CD1c-positive myeloid dendritic cell (primary cell): ENCODE measurements around the gene MICAL2.
A peak's percentile ranks its signal among the peaks of the same experiment; 100 is the strongest.
"Not testable (repeated sequence)": the region's sequence is repeated elsewhere in the genome, so short reads cannot be mapped to it uniquely, and the experiment has no call there.

ENCODE experiments used
- DNase-seq: peaks from one replicate; pipeline ENCODE4 v3.0.0-alpha.2; 2016; ENCODE audit errors: extremely low spot score

Gene MICAL2

DNA sequence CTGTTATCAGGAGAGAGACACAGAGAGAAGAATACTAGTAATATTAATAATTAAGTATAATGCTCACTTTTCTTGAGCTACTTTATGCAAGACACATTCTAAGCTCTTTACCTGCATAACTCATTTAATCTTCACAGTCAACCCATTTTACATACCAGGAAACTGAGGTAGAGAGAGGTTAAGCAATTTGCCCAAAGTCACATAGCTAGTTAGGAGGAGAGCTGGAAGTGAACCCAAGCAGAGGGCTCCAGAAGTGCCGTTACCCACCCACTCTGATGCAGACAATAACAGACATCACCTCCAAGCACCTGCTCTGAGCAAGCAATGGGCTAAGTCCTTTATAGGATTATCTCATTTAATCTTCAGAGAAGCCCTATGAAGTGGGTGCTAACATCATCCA, 24.8 kb downstream of the MICAL2 start:
- DNase-seq: no peak

DNA sequence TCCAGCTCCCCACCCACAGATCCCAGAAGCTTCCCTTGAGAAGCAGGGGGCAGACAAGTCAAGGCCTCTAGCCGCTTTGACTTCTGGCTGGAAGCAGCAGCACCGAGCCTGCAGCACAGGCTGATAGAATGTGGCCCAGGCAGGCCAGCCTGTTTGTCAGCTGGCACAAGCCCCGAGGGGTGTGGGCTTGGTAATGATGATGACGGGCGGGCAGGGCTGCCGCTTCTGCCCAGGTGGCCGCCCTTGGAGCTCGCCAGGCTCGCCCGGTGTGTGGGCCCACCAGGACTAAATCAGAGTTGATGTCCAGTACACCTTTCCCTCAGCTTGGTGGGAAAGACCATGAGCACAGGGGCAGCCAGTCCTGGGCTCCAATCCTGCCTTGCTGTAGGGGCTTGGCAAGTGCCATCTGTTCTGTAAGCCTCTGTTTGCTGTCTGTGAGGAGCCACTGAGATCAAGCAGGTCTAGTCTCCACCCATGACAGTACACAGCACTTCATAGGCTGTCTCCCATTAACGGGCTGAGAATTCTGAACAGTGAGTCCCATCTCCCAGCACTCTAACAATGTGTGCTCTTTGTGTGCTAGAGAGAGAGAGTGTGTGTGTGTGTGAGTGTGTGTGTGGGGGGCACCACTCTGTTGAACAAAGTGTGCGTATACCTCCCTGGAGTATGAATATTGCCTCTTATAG, 26.8 kb downstream of the MICAL2 start:
- no peak for DNase-seq

DNA sequence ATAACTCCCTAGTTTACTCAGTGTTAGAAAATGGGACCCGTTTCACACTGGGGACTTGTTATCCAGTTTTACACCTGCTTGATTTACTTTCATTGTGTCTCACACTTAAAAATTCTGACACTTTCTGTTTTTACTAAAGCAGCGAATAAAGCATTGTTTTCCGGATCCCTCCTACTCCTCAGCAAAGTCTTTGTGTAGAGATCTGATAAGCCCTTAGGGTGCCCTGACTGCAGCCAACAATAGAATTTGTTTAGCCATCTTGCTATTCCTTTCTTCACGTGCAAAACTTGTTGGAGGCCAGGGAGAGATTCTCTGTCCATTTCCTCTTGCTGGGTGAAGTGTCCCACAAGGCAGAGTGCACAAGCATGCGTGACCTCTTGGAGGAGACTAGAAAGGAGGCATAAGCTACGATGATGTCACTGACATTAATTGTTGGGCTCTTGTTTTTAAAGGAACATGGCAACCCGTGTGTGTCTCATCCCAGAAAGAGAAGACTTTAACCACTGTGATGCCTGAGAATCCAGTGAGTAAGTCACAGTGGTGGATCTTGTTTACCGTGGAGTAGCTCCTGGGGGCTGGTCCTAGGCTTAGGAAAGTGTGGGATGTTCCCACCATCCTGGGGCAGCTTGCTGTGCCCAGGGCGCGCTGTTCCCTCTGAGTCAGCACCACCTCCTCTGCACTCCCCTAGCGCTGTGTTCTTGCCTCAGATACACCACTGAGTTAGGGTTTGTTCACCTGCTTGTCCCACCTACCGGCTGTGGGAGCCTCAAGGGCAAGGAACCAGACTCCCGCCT, 27.7 kb downstream of the MICAL2 start:
- no peak for DNase-seq

DNA sequence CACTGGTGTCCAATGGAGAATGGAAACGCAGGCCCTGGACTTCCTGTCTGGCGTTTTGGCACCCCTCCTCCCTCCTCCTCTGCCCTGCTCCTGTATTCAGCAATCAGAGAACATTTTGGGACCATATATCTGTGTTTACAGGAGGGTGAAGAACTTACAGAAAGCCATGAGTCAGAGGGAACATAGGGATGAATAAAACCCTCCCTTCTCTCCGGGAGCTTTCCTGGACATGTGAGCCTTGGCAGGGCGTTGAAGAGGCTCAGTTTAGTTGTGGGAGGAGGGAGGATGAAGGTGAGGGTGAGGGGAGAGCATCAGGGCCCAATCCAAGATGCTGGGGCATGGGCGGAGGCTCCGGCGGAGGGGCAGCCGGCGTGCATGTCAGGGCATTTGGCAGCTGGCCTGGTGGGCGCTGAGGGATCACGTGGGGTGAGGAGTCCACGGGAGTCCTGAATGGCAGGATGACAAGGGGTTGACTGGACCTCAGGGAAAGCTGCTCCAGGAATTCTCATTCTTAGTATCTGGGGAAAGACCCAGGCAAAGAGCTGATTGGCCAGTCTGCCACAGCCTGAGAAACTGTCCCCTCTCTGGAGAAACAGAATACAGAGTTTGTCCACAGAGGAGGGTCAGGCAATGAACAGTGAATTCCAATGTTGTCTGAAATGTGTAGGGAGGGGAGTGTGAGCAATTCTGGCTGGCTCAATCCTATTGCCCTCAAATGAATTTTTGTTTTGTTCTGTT, 28.9 kb downstream of the MICAL2 start:
- DNase-seq: no peak

DNA sequence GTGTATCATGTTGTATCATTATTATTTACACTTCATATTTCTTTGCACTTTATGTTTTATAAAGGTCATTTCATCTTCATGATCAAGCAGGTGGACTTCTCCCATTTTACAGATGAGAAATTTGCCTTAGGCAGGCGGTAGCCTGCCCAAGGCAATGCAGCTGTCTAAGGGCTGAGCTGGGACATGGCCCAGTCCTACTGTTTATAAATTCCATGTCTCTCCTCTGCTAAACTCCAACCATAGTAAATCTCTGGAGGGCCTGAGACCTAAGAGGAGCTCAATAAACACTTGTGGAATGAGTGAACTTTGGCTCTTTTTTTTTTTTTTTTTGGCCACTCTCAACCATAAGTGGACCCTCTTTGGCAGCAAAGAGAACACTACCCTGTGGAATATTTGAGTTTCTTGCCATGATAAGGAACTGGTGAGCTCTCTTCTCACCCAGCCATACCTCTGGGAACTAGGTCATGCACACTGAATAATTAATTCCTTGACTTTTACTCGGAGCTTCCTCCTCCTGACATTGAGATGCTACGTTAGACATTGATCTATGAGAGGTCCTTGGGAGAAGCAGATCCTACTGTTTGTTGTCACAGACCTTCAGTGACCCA, 29.9 kb downstream of the MICAL2 start:
- DNase-seq: no peak

DNA sequence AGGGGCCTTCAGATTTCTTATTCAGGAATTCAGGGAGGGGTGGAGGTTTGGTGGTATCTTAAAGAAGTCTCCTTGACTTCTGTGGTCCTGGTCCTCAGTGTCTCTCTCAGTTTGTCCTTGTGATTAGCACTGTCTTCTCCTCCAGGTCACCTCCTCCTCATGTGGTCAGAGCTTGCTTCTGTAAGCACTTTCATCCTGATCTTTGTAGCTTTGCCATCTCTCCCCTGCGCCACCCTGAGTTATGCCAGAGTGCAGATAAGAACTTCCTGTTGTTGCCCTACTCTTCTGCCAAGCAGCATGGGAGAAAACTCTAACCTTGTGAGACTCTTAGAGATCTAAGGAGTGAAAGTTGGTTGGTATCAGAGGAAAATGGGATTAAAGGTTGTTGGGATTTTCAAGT, 30.9 kb downstream of the MICAL2 start:
- DNase-seq: no peak

DNA sequence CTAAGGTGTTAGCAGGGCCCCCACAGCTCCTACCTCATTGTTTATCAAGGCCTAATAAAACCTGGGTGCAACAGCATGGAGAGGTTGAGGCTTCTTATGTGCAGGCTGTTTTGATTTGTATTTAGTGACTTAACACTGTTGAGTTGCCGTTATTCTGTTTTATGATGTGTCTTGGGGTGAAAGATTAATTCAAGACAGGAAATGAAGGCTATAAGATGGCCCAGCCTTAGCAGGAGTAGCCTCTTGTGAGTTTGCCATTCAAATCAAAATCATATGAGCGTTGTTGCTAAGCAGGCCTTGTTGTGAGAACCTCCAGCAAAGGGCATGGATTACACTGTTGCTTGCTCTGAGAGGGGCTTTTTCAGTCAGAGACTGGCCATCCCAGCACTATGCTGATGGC, 31.8 kb downstream of the MICAL2 start:
- no peak for DNase-seq

DNA sequence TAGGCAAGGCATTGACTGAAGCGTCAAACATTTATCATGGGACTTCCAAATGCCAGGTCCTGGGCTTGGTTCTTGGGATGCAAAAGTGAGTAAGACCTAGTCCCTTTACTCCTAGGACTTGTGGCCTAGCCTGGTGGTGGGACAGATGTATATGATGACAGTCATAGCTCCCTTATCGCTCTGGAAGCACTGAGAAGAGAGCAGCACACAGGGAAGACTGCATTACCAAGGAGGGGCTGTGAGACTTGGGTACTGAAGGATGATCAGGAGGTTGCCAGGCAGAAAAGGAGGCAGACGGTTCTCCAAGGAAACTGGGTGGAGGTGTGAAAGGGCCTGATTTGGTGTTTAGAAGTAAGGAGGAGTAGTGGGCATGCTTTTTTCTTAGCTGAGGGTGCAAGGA, 32.5 kb downstream of the MICAL2 start:
- DNase-seq: no peak

DNA sequence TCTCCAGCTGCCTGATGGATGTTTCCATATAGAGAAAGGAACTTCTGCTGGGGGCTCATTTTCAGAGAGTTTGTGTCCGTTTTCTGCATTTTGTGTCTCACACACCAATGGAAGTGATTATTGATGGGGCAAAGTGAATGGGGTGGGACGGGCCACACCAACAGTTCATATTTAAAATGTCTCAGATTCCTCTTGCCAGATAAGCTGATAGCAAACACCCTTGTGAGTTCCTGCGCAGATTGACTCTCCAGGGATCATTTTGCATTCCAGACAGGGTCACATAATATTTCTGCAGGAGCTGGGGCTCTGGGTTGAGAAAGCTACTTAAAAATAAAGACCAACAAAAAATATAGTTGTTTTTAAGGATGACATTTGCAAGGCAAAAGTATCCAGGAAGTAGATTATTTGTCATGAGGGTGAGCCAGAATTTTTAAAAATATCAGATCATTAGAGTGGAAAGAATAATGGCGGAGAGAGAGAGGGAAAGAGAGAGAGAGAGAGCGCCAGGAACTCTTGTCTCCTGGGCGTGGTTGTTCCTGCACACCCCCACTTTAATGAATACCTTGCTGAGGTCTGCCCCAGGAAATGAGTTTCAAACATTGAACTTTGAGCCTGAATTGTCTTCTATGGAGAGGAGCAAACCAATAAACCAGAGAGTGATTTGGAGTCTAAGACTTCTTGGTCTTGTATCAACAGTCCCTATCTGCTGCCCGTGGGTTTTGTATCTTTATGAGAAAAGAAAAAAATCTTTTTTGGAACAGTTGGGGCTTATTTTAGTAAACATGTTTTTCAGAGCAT, 33.3 kb downstream of the MICAL2 start:
- no peak for DNase-seq

DNA sequence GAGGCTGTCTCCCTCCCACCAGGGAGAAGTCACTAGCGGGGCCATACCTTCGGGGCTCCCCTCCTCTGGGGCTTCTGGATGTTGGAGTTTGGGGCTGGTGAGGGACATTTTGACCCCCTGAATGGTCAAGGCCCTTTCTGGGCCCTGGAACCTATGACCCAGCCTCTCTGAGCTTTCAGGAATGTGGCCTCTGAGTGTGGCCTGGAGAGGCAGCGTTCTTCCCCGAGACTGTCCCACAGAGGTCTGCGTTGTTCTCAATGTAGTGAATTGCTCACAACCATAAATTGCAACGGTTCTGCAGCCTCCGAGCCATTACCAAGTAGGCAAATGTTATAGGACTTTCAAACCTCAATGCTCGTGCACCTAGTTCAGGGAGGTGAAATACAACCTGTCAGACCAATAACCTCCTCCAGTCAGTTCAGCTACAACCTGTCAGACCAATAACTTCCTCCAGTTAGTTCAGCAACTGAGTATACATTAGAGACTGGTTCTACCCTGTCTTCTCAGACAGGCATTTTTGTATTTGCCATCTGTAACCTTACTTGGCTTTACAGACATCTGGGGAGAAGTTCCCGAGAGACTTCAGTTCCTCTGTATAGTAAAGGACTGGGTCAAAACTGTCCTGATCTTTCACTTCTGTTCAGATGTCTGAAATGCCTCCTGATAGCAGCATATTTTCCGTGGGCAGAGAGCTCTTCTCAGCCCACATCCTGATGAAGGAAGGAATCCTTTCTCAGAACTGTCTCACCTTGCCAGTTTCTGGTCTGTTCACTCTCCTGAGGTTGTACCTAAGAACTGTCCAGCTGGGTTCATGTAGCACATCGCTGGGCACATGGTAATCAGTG, 34.2 kb downstream of the MICAL2 start:
- peak; percentile 39 for DNase-seq

DNA sequence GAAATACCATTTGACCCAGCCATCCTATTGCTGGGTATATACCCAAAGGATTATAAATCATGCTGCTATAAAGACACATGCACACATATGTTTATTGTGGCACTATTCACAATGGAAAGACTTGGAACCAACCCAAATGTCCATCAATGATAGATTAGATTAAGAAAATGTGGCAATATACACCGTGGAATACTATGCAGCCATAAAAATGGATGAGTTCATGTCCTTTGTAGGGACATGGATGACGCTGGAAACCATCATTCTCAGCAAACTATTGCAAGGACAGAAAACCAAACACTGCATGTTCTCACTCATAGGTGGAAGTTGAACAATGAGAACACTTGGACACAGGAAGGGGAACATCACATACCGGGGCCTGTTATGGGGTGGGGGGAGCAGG, 36.3 kb downstream of the MICAL2 start:
- DNase-seq: not testable (repeated sequence)

DNA sequence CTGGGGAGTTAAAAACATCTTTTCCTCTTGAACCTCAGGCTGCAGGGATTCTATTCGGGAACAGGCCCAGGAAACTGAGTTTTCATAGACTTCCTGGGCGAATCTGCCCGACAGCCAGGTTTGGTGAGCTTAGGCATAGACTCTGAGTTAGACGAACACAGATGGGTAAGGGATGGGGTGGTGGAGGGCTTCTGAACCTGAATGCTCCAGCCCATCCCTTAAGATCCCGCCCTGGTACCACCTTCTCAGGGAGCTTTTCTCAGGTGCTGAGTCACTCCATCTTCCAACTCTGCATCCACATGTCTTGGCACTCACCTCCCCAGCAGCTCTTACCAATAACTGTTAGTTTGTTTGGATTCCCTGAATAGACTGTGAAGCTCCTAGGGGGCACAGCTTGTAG, 37.4 kb downstream of the MICAL2 start:
- no peak for DNase-seq

DNA sequence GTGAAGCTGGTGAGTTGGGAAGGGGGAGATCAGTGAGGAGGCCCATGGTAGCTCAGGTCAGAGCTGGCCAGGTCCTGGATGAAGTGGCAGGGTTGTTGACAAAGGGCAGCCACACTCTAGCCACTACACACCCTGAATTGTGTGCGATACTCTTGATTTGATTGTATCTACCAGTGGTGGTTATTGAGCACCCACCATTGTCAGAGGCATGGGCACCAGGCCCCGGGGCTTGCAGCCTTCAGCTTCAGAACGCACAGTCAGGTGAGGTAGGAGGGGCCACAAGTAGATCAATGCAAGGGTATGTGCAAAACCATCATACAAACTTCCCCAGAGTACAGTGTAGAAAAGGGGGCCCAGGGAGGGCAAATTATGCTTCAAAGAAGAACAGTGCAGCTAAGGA, 38.1 kb downstream of the MICAL2 start:
- DNase-seq: no peak

DNA sequence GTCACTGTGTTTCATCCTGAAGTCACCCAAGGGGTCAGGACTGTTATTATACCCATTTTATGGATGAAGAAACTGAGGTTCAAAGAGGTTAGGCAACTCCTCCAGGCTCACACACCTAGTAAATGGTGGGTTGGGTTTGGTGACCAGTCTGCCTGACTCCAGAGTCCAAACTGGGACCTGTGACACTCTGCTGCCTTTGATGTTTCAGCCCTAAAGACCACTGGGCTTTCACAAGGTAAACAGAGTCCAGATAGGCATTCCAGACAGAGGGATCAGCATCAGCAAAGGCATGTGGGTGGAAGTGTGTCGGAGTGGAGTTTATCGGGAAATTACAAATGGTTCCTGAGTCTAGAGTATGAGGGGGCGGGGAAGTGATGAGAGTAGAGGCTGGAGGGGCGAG, 38.5 kb downstream of the MICAL2 start:
- no peak for DNase-seq

DNA sequence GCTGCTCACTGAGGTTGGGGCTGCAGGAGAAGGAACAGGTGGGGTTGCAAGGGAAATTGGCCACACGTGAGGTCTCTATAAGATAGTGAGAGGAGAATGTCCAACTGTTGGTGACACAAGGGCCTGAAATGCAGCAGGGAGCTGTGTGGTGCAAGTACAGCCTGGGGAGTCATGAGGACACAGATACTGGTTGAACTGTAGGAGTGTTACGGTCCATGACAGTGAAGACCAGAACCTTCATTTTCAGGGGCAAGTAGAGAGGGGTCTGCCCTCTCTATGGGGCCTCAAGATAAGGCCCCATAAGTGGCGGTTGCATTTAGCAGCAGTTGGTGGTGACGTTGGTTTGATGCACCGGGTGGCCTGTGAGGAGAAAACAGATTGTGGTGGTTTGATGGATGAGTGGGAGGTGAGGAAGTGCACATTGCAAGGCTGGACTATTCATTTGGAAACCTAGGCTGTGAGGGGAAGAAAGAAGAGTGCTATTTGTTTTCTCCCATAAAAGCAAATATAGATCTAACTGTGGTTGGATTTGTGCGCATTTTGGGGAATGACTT, 39.4 kb downstream of the MICAL2 start:
- DNase-seq: peak; percentile 87

DNA sequence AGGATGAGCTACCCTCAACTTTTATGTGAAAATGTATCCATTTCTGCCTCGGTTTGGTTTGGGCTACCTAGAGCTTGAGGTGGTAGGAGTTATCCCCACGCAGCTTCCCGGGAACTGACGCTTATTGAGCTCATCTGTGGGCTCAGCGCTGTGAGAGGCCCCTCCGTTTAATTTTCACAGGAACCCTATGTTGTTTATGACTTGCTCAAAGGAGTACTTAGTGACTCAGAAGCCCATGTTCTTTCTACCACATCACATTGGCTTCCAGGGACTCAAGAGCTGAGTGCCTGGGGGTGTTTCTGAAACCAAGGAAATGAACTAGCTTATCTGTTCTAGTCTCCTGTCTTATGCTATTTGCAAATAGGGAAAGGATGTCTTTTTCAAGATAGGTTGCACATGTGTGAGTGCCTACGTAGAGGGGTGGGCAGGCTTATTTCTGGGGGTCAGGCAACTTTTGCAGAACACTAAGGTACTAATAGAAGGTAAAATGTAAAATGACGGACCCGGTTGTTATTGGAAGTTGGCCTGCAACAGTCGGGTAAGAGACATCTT, 40.5 kb downstream of the MICAL2 start:
- DNase-seq: peak; percentile 54

DNA sequence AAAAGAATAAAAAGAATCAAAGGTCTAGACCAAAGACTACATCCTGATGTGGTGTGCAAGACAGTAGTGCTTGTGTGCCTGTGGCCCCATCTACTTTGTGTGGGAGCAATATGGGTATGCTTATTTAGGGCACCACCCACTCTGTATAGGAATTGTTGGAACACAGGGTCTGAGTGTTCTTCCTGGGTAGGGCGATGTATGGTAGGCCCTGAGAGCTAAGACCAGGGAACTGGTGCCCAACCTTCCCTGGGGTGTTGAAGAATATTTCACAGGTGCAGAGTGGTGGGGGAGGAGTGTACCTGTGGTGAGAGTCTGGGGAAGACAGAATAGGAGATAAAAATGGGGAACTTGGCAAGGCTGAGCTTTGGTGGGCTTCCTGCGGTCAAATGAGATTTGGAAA, 41.9 kb downstream of the MICAL2 start:
- DNase-seq: no peak

DNA sequence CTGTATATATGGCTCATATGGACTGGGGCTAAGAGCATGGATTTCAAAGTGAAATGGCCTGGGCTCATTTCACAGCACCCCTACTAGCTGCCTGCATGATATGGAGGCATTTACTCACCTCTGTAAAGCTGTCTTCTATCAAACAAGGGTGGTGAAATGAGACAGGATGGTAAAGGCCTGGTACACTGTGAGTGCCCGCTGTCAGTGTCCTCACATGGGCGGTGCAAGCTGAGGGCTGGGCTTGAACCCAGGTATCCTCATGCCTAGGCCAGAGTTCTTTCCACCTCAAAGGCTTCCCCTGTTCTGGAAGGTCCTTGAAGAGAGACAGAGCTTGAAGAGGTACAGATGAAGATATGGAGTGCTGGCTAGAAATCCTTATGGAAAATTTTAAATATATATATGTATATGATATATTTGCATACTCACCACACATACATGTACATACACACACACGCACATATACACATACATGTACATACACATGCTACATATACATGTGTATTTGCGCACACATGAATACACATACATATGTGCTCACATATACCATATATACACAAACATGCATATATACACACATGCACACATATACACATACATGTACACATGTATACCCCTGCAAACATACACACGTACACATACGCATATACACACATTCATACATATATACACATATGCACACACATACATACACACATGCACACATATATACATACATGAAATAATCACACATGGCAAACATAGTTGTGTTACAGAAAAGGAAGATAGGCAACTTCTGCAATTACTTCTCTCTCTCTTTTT, 44.7 kb downstream of the MICAL2 start:
- DNase-seq: no peak

DNA sequence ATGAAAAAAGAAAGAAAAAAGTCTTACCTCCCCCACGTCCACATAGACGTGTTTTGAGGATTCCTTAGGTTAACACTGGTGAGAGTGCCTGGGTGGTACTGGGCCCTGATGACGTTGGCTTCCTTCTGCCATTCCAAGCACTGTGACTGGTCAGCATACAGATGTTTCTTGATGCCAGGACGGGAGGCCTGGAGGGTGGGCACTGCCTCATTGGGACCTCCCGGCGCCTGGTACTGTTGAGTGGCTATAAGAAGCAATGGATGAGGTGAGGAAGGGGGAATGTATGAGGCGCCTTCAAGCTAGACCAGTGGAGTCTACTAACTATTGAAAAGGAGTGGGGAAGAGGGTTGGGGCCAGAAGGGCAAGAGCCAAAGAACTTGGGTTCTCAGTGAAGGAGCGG, 45.3 kb downstream of the MICAL2 start:
- DNase-seq: no peak
